Measurements from ENCODE around the gene GLYATL3. TPM values are rescaled to one million over a fixed set of nuclear protein-coding genes. Genes with fewer than 3 reads are reported as not detected.
A peak's percentile ranks its signal among the peaks of the same experiment; 100 is the strongest.

GLYATL3 gene
- total RNA-seq = not detected in 2 replicates

GRCh38 chr6:49499623-49500022 lies at the start of gene GLYATL3:
Gene GLYATL3, plus strand, starts transcription at chr6:49499923. Its CDS starts 12,068 bp downstream, at chr6:49511991.
- ATAC-seq (ENCODE audit: low read depth) = no peak
- H3K4me1 Mint-ChIP-seq = no peaks in the 10 kb centered on the region
- intact Hi-C loops (cut with micrococcal nuclease) = no loop called here
- DNase-seq = no peak
- no peak within 1 kb of the TSS for H3K4me3 Mint-ChIP-seq
- peaks cover 6% of the 10 kb centered on the region for H3K36me3 Mint-ChIP-seq (ENCODE audit: low read depth)
- no peak for TF ChIP-seq CTCF (IDR thresholded peaks at IDR 0.05)
- no peak within 1 kb of the TSS for H3K27ac Mint-ChIP-seq
- H3K9me3 Mint-ChIP-seq = no peaks in the 10 kb centered on the region
- ChIA-PET CTCF (no interaction called here), POLR2A (no interaction called here)
- peaks cover 3% of the 10 kb centered on the region for H3K27me3 Mint-ChIP-seq

GRCh38 chr6:49453221-49453620 lies 46.5 kb upstream of the GLYATL3 start:
- H3K36me3 Mint-ChIP-seq (ENCODE audit: low read depth) = peaks cover 52% of the 10 kb centered on the region
- ChIA-PET POLR2A (no interaction called here), CTCF (interaction anchor here (1.5 kb wide), 1 partner anchor 15 kb away, joined by 3 read pairs; no protein-coding TSS in a partner anchor)
- no peaks in the 10 kb centered on the region for H3K4me1 Mint-ChIP-seq
- DNase-seq (no peak), ATAC-seq (ENCODE audit: low read depth) (no peak)
- H3K27ac Mint-ChIP-seq = no peak overlapping the region
- no peak for TF ChIP-seq CTCF (IDR thresholded peaks at IDR 0.05)
- no peak overlapping the region for H3K4me3 Mint-ChIP-seq
- H3K9me3 Mint-ChIP-seq = no peaks in the 10 kb centered on the region
- intact Hi-C loops (cut with micrococcal nuclease) = no loop called here
- no peaks in the 10 kb centered on the region for H3K27me3 Mint-ChIP-seq

- ATAC-seq (ENCODE audit: low read depth) (no peak), DNase-seq (no peak)
- Mint-ChIP-seq H3K27me3 (no peaks in the 10 kb centered on the region), H3K27ac (no peak overlapping the region), H3K9me3 (no peaks in the 10 kb centered on the region), H3K36me3 (ENCODE audit: low read depth) (peaks cover 48% of the 10 kb centered on the region), H3K4me1 (peaks cover 9% of the 10 kb centered on the region), H3K4me3 (no peak overlapping the region)
- ChIA-PET CTCF (no interaction called here), POLR2A (no interaction called here)
- intact Hi-C loops (cut with micrococcal nuclease) = no loop called here
- TF ChIP-seq CTCF (IDR thresholded peaks at IDR 0.05) = no peak
These were observed 44.7 kb upstream of the GLYATL3 start for GRCh38 chr6:49454787-49455709.

GRCh38 chr6:49457771-49458170 lies 42.0 kb upstream of the GLYATL3 start:
- ChIA-PET POLR2A (no interaction called here), CTCF (no interaction called here)
- Mint-ChIP-seq H3K36me3 (ENCODE audit: low read depth) (peaks cover 36% of the 10 kb centered on the region), H3K9me3 (no peaks in the 10 kb centered on the region), H3K27ac (no peak overlapping the region), H3K4me3 (no peak overlapping the region), H3K4me1 (peaks cover 23% of the 10 kb centered on the region), H3K27me3 (no peaks in the 10 kb centered on the region)
- no peak for TF ChIP-seq CTCF (IDR thresholded peaks at IDR 0.05)
- ATAC-seq (ENCODE audit: low read depth) (no peak), DNase-seq (no peak)
- intact Hi-C loops (cut with micrococcal nuclease) = no loop called here

GRCh38 chr6:49462071-49462470 lies 37.7 kb upstream of the GLYATL3 start:
- ATAC-seq (ENCODE audit: low read depth) = no peak
- no peak for TF ChIP-seq CTCF (IDR thresholded peaks at IDR 0.05)
- Mint-ChIP-seq H3K36me3 (ENCODE audit: low read depth) (peaks cover 23% of the 10 kb centered on the region), H3K9me3 (no peaks in the 10 kb centered on the region), H3K4me1 (peaks cover 60% of the 10 kb centered on the region), H3K27ac (no peak overlapping the region), H3K4me3 (peak overlapping the region; percentile 99), H3K27me3 (no peaks in the 10 kb centered on the region)
- POLR2A ChIA-PET = no interaction called here
- intact Hi-C loops (cut with micrococcal nuclease) = no loop called here
- CTCF ChIA-PET = no interaction called here
- DNase-seq = no peak

Measured in activated B cell treated with CpG ODN at 0.5 μM for 24 hours (primary cell).